ENCODE results near the gene PPP1R10.

Gene PPP1R10

GRCh38 chr6:30571075-30571761, 45.8 kb downstream of the PPP1R10 start, which contains the start of gene ABCF1:
ABCF1 (plus strand) TSS chr6:30571442; CDS start chr6:30571488, 46 bp downstream.
- ATAC-seq (replicated peaks), result peak; percentile 93
- H3K27me3 Mint-ChIP-seq, result no peaks in the 10 kb centered on the region
- DNase-seq, result peak; percentile 99 to 100 (median 100)
- peaks cover 40 to 54% of the 10 kb centered on the region in 2 donors for H3K4me1 Mint-ChIP-seq (ENCODE audit: low read depth in 2 of 2)
- H3K9me3 Mint-ChIP-seq, result no peaks in the 10 kb centered on the region
- H3K4me3 Mint-ChIP-seq, result peak within 1 kb of the TSS; percentile 90 to 96
- H3K27ac Mint-ChIP-seq, result peak within 1 kb of the TSS; percentile 96 to 99
- peaks cover 37% of the 10 kb centered on the region for H3K36me3 Mint-ChIP-seq (ENCODE audit: insufficient read depth)

DNA sequence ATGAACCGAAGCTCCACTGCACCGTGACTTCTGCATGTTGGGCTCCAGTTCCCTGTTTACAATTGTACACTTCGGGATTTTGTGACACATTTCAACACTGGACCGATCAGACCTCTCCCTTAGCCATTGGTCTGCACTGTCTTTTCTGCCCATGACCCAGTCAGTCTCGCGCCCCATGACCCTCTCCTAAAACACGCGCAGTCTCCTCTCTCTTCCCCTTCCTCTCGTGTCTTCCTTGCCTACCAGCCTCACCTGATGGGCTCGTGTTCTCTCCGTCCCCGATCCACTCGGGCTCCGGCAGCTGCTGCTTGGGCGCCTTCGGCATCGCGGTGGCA, 46.3 kb downstream of the PPP1R10 start:
- ATAC-seq (replicated peaks) (peak; percentile 16), DNase-seq (no peak)
- no peaks in the 10 kb centered on the region for H3K9me3 Mint-ChIP-seq
- H3K27ac Mint-ChIP-seq, result peak overlapping the region; percentile 96 to 99
- H3K4me3 Mint-ChIP-seq, result peak overlapping the region; percentile 90 to 96
- H3K27me3 Mint-ChIP-seq, result no peaks in the 10 kb centered on the region
- peaks cover 37% of the 10 kb centered on the region for H3K36me3 Mint-ChIP-seq (ENCODE audit: insufficient read depth)
- peaks cover 40 to 54% of the 10 kb centered on the region in 2 donors for H3K4me1 Mint-ChIP-seq (ENCODE audit: low read depth in 2 of 2)

DNA sequence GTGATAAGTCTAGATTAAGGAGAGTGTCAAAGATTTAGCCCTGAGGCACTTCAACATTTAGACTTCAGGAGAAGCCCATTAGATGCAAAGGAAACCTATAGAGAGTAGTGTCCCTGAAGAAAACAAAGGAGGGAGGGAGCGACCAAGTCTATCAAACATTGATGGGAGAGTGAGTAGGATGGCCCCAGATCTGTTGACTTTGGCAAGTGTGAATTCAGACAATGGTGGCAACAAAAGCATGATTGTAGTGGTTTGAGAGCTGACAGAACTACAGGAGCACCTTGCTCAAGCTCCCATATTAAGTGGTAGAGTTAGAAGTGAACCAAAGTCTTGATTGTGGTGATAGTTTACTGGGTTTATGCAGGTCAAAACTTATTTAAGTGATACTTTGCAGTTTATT, 46.8 kb downstream of the PPP1R10 start:
- Mint-ChIP-seq H3K27me3 (no peaks in the 10 kb centered on the region), H3K4me3 (peak overlapping the region; percentile 90 to 96), H3K4me1 (ENCODE audit: low read depth in 2 of 2) (peaks cover 40 to 54% of the 10 kb centered on the region in 2 donors), H3K9me3 (no peaks in the 10 kb centered on the region), H3K27ac (peak overlapping the region; percentile 41 to 99), H3K36me3 (ENCODE audit: insufficient read depth) (peaks cover 36% of the 10 kb centered on the region)
- ATAC-seq (replicated peaks), result no peak
- DNase-seq, result no peak

GRCh38 chr6:30568245-30568644, 48.8 kb downstream of the PPP1R10 start:
- Mint-ChIP-seq H3K9me3 (no peaks in the 10 kb centered on the region), H3K27ac (peak overlapping the region in 1 of 2 donors; percentile 33), H3K27me3 (no peaks in the 10 kb centered on the region), H3K36me3 (ENCODE audit: insufficient read depth) (peaks cover 31% of the 10 kb centered on the region), H3K4me1 (ENCODE audit: low read depth in 2 of 2) (peaks cover 31 to 40% of the 10 kb centered on the region in 2 donors), H3K4me3 (peak overlapping the region in 1 of 2 donors; percentile 20)
- DNase-seq (peak; percentile 28 to 65 (median 29)), ATAC-seq (replicated peaks) (peak; percentile 29)

DNA sequence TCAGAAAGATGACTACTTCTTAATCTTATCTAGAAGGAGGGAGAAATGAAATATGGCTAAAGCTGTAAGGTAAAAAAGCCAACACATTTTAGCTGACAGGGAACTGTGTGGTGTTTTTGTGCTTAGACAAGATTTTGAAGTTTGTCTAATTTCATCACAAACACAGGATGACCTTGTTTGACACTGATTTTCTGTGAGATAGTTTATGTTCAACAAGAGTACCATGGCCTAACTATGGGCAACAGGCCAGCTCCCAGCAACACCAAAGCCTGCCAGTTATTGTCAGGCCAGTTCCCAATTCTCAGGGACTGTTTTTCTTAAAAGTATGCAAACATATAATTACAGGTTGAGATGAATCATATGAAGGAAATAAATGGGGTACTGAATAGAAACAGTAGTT, 51.3 kb downstream of the PPP1R10 start:
- Mint-ChIP-seq H3K9me3 (no peaks in the 10 kb centered on the region), H3K27me3 (no peaks in the 10 kb centered on the region), H3K4me1 (ENCODE audit: low read depth in 2 of 2) (peaks cover 14 to 19% of the 10 kb centered on the region in 2 donors), H3K4me3 (no peak overlapping the region), H3K27ac (peak overlapping the region in 1 of 2 donors; percentile 71), H3K36me3 (ENCODE audit: insufficient read depth) (peaks cover 13% of the 10 kb centered on the region)
- no peak for ATAC-seq (replicated peaks)
- DNase-seq, result no peak

DNA sequence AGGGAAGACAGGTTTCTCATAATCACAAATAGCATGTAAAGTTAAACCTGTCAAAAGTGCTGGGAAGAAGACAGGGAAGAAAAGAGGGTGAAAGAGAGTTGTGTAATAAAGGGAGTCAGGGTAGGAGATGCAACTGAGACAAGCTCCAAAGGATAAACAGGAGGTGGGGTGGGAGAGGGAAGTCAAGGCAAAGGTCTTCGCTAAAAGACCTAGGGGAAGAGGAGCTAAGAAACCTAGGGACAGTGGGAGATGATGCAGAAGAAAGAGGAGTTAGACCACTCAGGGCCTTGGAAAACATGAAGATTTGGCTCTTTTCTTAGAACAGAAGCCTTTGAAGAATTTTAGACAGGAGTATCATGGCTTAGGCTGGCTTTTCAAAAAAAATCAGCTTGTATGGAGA, 52.9 kb downstream of the PPP1R10 start:
- Mint-ChIP-seq H3K27ac (peak overlapping the region in 1 of 2 donors; percentile 67), H3K9me3 (no peaks in the 10 kb centered on the region), H3K27me3 (no peaks in the 10 kb centered on the region), H3K36me3 (ENCODE audit: insufficient read depth) (peaks cover 15% of the 10 kb centered on the region), H3K4me1 (ENCODE audit: low read depth in 2 of 2) (peaks cover 7 to 10% of the 10 kb centered on the region in 2 donors), H3K4me3 (no peak overlapping the region)
- DNase-seq (no peak), ATAC-seq (replicated peaks) (no peak)

- DNase-seq (no peak), ATAC-seq (replicated peaks) (no peak)
- H3K27me3 Mint-ChIP-seq, result no peaks in the 10 kb centered on the region
- peaks cover 20% of the 10 kb centered on the region for H3K36me3 Mint-ChIP-seq (ENCODE audit: insufficient read depth)
- H3K27ac Mint-ChIP-seq, result peak overlapping the region; percentile 65 to 67
- H3K9me3 Mint-ChIP-seq, result no peaks in the 10 kb centered on the region
- no peak overlapping the region for H3K4me3 Mint-ChIP-seq
- H3K4me1 Mint-ChIP-seq (ENCODE audit: low read depth in 2 of 2), result peaks cover 10 to 11% of the 10 kb centered on the region in 2 donors
Measured at GRCh38 chr6:30562470-30563425, 54.3 kb downstream of the PPP1R10 start.

GRCh38 chr6:30560930-30561329, 56.1 kb downstream of the PPP1R10 start:
- ATAC-seq (replicated peaks) (no peak), DNase-seq (no peak)
- H3K27me3 Mint-ChIP-seq, result no peaks in the 10 kb centered on the region
- no peaks in the 10 kb centered on the region for H3K9me3 Mint-ChIP-seq
- H3K4me1 Mint-ChIP-seq (ENCODE audit: low read depth in 2 of 2), result peaks cover 23% of the 10 kb centered on the region in 2 donors
- H3K4me3 Mint-ChIP-seq, result no peak overlapping the region
- no peak overlapping the region for H3K27ac Mint-ChIP-seq
- H3K36me3 Mint-ChIP-seq (ENCODE audit: insufficient read depth), result peaks cover 35% of the 10 kb centered on the region

DNA sequence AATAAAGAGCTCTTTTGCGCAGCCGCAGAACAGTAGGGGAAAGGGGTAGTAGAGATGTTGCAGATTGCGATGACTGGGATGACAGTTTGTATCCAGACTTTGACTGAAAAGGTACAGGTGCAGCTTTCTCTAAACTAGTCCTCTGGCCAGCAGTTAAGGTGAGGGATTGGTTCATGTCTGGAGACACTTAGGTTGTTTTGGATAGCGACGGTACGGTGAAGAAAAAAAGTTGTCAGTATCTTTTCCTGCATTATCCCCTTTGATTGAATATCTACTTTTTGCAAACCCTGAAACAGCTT, 59.4 kb downstream of the PPP1R10 start:
- no peaks in the 10 kb centered on the region for H3K27me3 Mint-ChIP-seq
- peak overlapping the region; percentile 99 for H3K27ac Mint-ChIP-seq
- H3K36me3 Mint-ChIP-seq (ENCODE audit: insufficient read depth), result peaks cover 50% of the 10 kb centered on the region
- H3K4me3 Mint-ChIP-seq, result peak overlapping the region; percentile 94 to 98
- no peaks in the 10 kb centered on the region for H3K9me3 Mint-ChIP-seq
- ATAC-seq (replicated peaks) (no peak), DNase-seq (no peak)
- peaks cover 29 to 33% of the 10 kb centered on the region in 2 donors for H3K4me1 Mint-ChIP-seq (ENCODE audit: low read depth in 2 of 2)

- Mint-ChIP-seq H3K36me3 (ENCODE audit: insufficient read depth) (peaks cover 54% of the 10 kb centered on the region), H3K27ac (peak within 1 kb of the TSS; percentile 99), H3K9me3 (no peaks in the 10 kb centered on the region), H3K4me3 (peak within 1 kb of the TSS; percentile 94 to 98), H3K27me3 (no peaks in the 10 kb centered on the region), H3K4me1 (ENCODE audit: low read depth in 2 of 2) (peaks cover 30 to 33% of the 10 kb centered on the region in 2 donors)
- DNase-seq (peak; percentile 33 to 88 (median 84)), ATAC-seq (replicated peaks) (peak; percentile 68)
Measured at GRCh38 chr6:30556906-30557682, 59.9 kb downstream of the PPP1R10 start, which contains the start of gene PRR3. PRR3 (plus strand) TSS chr6:30557295; CDS start chr6:30557345, 50 bp downstream.

DNA sequence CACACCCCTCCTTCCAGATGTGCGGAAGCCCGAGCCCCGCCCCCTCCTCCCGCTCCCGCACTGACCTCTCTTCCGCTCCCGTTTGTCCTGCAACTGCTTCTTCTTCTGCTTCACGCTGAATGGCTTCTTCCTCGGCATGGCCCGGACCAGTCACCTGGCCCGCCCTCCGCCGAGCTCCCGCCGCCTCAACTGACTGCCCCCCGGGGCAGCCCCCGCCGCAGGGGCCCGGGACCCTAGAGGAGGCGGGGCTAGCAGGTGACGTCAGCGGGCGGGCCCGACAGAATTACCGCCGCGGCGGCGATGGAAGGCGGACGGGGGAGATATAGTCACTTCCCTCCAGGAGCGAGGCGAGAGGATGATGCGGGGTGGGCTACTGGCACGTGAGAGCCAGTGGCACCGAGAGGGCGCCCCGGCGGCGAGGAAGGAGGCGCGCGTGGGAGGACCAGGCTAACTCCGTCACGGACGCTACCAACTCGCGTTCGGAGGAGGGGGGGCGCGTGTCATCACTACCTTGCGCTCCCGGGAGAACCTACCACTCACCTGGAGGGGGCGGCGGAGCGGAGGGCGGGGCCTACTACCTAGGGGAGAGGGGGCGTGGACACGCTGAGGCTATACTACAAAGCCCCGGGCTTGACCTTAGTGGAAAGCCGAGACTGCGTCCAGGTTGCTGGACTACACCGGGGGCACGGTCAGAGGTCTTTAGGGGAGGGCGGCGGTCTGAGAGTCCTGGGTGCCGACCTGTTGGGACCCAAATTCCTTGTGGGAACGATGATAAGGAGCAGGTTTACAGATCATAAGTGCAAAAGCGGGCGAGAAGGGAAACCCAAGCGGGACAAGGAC, 60.8 kb downstream of the PPP1R10 start, which contains the start of gene GNL1:
TSS of gene GNL1 (minus strand) at position 424 of the 840 bp plus-strand sequence. CDS start at position 138, 286 bp downstream.
- Mint-ChIP-seq H3K36me3 (ENCODE audit: insufficient read depth) (peaks cover 59% of the 10 kb centered on the region), H3K4me3 (peak within 1 kb of the TSS; percentile 94 to 98), H3K27ac (peak within 1 kb of the TSS; percentile 99), H3K4me1 (ENCODE audit: low read depth in 2 of 2) (peaks cover 30 to 33% of the 10 kb centered on the region in 2 donors), H3K9me3 (no peaks in the 10 kb centered on the region), H3K27me3 (no peaks in the 10 kb centered on the region)
- ATAC-seq (replicated peaks), result peak; percentile 82
- peak; percentile 99 for DNase-seq

DNA sequence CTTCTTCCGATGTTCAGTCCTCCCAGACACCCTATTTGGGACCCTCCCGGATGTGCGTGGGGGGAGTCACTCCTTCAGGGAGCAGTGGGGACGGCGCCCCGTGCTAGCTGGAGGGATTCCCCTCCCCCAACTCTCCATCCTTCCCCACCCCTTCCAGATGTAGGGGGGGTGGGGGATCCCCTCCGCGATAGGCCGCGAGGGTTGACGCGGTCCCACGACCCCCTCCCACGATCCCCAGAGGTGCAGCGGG, 61.3 kb downstream of the PPP1R10 start:
- no peak for ATAC-seq (replicated peaks)
- H3K27me3 Mint-ChIP-seq, result no peaks in the 10 kb centered on the region
- no peak for DNase-seq
- peak overlapping the region; percentile 99 for H3K27ac Mint-ChIP-seq
- H3K4me3 Mint-ChIP-seq, result peak overlapping the region; percentile 94 to 98
- peaks cover 30 to 33% of the 10 kb centered on the region in 2 donors for H3K4me1 Mint-ChIP-seq (ENCODE audit: low read depth in 2 of 2)
- no peaks in the 10 kb centered on the region for H3K9me3 Mint-ChIP-seq
- H3K36me3 Mint-ChIP-seq (ENCODE audit: insufficient read depth), result peaks cover 64% of the 10 kb centered on the region
